ENCODE measurements around the gene C16orf74.

GRCh38 chr16:85676466-85676865 is 74.4 kb downstream of the C16orf74 start:
- TF ChIP-seq CTCF (IDR thresholded peaks at IDR 0.05) = no peak
- no peak for TF ChIP-seq ZFX (IDR thresholded peaks at IDR 0.05; ENCODE audit: borderline replicate concordance)

Measured in 22Rv1 (cell line).